Endothelial cell of umbilical vein (primary cell): ENCODE measurements around the gene ERBB2. TPM values are rescaled to one million over a fixed set of nuclear protein-coding genes. Genes with fewer than 3 reads are reported as not detected.

Experiments
- BruUV-seq: library from RNA; stranded (reverse); fragments of 400-500 nt; replicated peaks from 2 replicates; lab custom pipeline; 2021; lab: Mats Ljungman, UMichigan
- CTCF ChIA-PET: fragments of 300-600, 350-600 bp; sonication (Branson Sonifier 250); formaldehyde crosslinking; loops from one replicate; lab custom pipeline; 2021; ENCODE audit warnings: antibody characterized with exemption, inconsistent platforms; lab: Charles Lee
- POLR2A ChIA-PET: fragments of 300-600, 350-600 bp; sonication (Branson Sonifier 250); formaldehyde crosslinking; loops from one replicate; lab custom pipeline; 2021; ENCODE audit warnings: antibody characterized with exemption, inconsistent platforms; lab: Charles Lee
- DNase-seq: peaks from one replicate; pipeline ENCODE4 v3.0.0-alpha.2; 2011; ENCODE audit warnings: low read depth, low spot score
- FAIRE-seq: peaks from 2 replicates; lab custom pipeline; 2011; peaks lifted over from hg19 to GRCh38; lab: Jason Lieb, UNC
- H2AFZ ChIP-seq: 2 replicates; pipeline ENCODE4 v1.6.0; 2012; ENCODE audit warnings: low read depth, low read length, control low read depth, inconsistent platforms
- H3K27ac ChIP-seq: 2 replicates; pipeline ENCODE4 v1.5.1; 2011; ENCODE audit warnings: low read depth, mild to moderate bottlenecking, control low read depth, low read length, moderate library complexity; ENCODE audit not compliant: insufficient read depth
- H3K27me3 ChIP-seq, 2 experiments: 2 replicates each; pipeline versions ENCODE4 v1.6.0 to v1.6.1; 2011; ENCODE audit warnings: low read length in 2 of 2, mixed read lengths in 1 of 2; ENCODE audit not compliant: control insufficient read depth in 2 of 2, insufficient read depth in 2 of 2
- H3K36me3 ChIP-seq, 2 experiments: 2 replicates in 1 of 2; 3 replicates in 1 of 2; pipeline ENCODE4 v1.5.1; 2011; ENCODE audit warnings: low read length in 2 of 2, mild to moderate bottlenecking in 1 of 2, moderate library complexity in 1 of 2; ENCODE audit not compliant: control insufficient read depth in 2 of 2, insufficient read depth in 2 of 2; ENCODE audit errors: extremely low read depth in 1 of 2
- H3K4me1 ChIP-seq: 3 replicates; pipeline ENCODE4 v1.5.1; 2011; ENCODE audit warnings: mild to moderate bottlenecking, low read length; ENCODE audit not compliant: control insufficient read depth, insufficient read depth; ENCODE audit errors: extremely low read depth
- H3K4me2 ChIP-seq: 2 replicates; pipeline ENCODE4 v1.6.1; 2011; ENCODE audit warnings: low read length, control low read depth, mixed read lengths; ENCODE audit not compliant: insufficient read depth
- H3K4me3 ChIP-seq, 3 experiments: fragments of 200-600 bp in 1 of 3; sonication (generic), shearing (Covaris generic) in 1 of 3; replicated peaks in 1 of 3; 2 replicates each; pipeline ENCODE4 v1.5.1; 2011 to 2016; ENCODE audit warnings: control low read depth in 3 of 3, low read length in 3 of 3, mild to moderate bottlenecking in 2 of 3, inconsistent platforms in 1 of 3, low read depth in 1 of 3, moderate library complexity in 1 of 3; ENCODE audit not compliant: insufficient read depth in 1 of 3
- H3K79me2 ChIP-seq: 2 replicates; pipeline ENCODE4 v1.6.0; 2012; ENCODE audit warnings: low read length, inconsistent platforms; ENCODE audit not compliant: control insufficient read depth, insufficient read depth
- H3K9ac ChIP-seq: replicated peaks from 2 replicates; pipeline ENCODE3; 2011; ENCODE audit warnings: low read length, control low read depth; ENCODE audit not compliant: insufficient read depth; ENCODE audit errors: extremely low read depth
- H3K9me1 ChIP-seq: replicated peaks from 3 replicates; pipeline ENCODE4 v1.6.0; 2011; ENCODE audit warnings: mild to moderate bottlenecking, low read length; ENCODE audit not compliant: control insufficient read depth, insufficient read depth; ENCODE audit errors: extremely low read depth
- H3K9me3 ChIP-seq: replicated peaks from 2 replicates; pipeline ENCODE4 v1.5.1; 2012; ENCODE audit warnings: low read length, inconsistent platforms; ENCODE audit not compliant: control insufficient read depth, insufficient read depth
- H4K20me1 ChIP-seq: replicated peaks from 2 replicates; pipeline ENCODE3; 2011; ENCODE audit warnings: mild to moderate bottlenecking, low read length; ENCODE audit not compliant: control insufficient read depth, insufficient read depth; ENCODE audit errors: extremely low read depth
- CTCF ChIP-seq, 2 donors: IDR thresholded peaks; 1 replicate in 1 of 2; 2 replicates in 1 of 2; pipeline ENCODE4 v1.5.1; 2011; ENCODE audit warnings: low read length in 2 of 2, mild to moderate bottlenecking in 2 of 2, moderate library complexity in 2 of 2, control low read depth in 1 of 2, inconsistent platforms in 1 of 2, low read depth in 1 of 2; ENCODE audit not compliant: insufficient read depth in 1 of 2; ENCODE audit errors: extremely low read depth in 1 of 2
- EZH2 ChIP-seq: IDR thresholded peaks from 2 replicates; pipeline ENCODE4 v1.6.1; 2012; ENCODE audit warnings: borderline replicate concordance, low read depth, mild to moderate bottlenecking, moderate library complexity, low read length, inconsistent platforms; ENCODE audit not compliant: severe bottlenecking
- FOS ChIP-seq: IDR thresholded peaks from 2 replicates; pipeline ENCODE4 v1.6.1; 2011; ENCODE audit warnings: mild to moderate bottlenecking, low read length, moderate library complexity, borderline replicate concordance; ENCODE audit not compliant: insufficient read depth
- GATA2 ChIP-seq: IDR thresholded peaks from 2 replicates; pipeline ENCODE4 v1.7.0; 2011; ENCODE audit warnings: low read depth, mild to moderate bottlenecking, moderate library complexity, mixed read lengths, low read length; ENCODE audit not compliant: insufficient read length, insufficient read depth
- JUN ChIP-seq: IDR thresholded peaks from 2 replicates; pipeline ENCODE4 v1.6.1; 2011; ENCODE audit warnings: borderline replicate concordance, low read depth; ENCODE audit not compliant: insufficient read length, insufficient read depth
- MYC ChIP-seq: IDR thresholded peaks from one replicate; pipeline ENCODE4 v1.6.1; 2011; ENCODE audit warnings: mild to moderate bottlenecking, low read depth, low read length
- POLR2A ChIP-seq: IDR thresholded peaks from 2 replicates; pipeline ENCODE4 v1.6.1; 2012; ENCODE audit warnings: low read depth, mild to moderate bottlenecking, control low read depth, low read length
- POLR2AphosphoS5 ChIP-seq: IDR thresholded peaks from 2 replicates; pipeline ENCODE4 v1.6.1; 2012; ENCODE audit warnings: low read depth, mild to moderate bottlenecking, control low read depth, low read length, moderate library complexity; ENCODE audit not compliant: insufficient read depth
- dilution Hi-C: fragments of 300-500 bp; cut with MboI; formaldehyde crosslinking; loops from one replicate; pipeline ENCODE4 v1.15.0; 2019; ENCODE audit warnings: low sequenced_read_pairs; ENCODE audit not compliant: extremely low pct_ligation_motif_present
- intact Hi-C: fragments of 100-400 bp; cut with micrococcal nuclease; formaldehyde crosslinking; loops from one replicate; pipeline ENCODE4 v1.10.0; 2022
- polyA plus RNA-seq, 4 experiments: library from polyadenylated mRNA; depleted of rRNA in 3 of 4; stranded (reverse) in 3 of 4; unstranded in 1 of 4; fragments of >200 nt; gene quantifications; 2 replicates each; pipeline versions ENCODE4 v1.2.1 to v1.2.3, GENCODE V29; 2011 to 2012; ENCODE audit warnings: missing spikeins in 1 of 4
- total RNA-seq: library from RNA; stranded (reverse); gene quantifications from 2 replicates; pipeline ENCODE4 v1.2.3, GENCODE V29; 2021
- TF ChIP-seq, protein P1 (sequence below): IDR thresholded peaks from 2 replicates; pipeline ENCODE4 v1.6.1; 2011; ENCODE audit not compliant: insufficient read depth, insufficient read length

Gene ERBB2
- total and polyA plus RNA-seq, 2 donors (not counting 3 experiments of a cell fraction or from before 2014, with no cell fraction given): 20.6 to 32.9 TPM

DNA sequence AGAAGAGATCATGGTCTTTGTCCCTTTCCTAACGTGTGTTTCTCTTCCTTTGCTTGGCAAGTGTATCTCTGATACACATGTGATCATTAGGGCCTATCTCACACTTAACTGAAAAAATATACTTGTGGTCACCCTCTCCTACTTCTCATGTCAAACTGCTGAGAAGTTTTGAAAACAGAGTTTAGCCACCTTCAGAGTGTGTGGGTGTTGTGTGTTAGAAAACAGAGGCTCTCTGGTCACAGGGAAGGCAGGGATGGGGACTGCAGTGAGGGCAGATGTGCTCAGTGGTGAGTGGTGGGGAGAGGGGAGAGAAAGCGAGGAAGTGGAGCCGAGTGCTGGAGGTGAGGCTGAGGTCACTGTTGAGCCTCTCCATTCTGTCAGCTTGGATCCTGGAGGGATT is 67.3 kb downstream of the ERBB2 start:
- Histone ChIP-seq H3K4me2 (no peak overlapping the region), H3K9me3 (no peaks in the 10 kb centered on the region), H3K4me3 (no peak overlapping the region), H3K9ac (no peak overlapping the region), H3K79me2 (no peaks in the 10 kb centered on the region), H3K27ac (no peak overlapping the region), H3K36me3 (no peaks in the 10 kb centered on the region), H4K20me1 (no peaks in the 10 kb centered on the region), H2AFZ (no peak overlapping the region), H3K27me3 (peaks cover 39 to 41% of the 10 kb centered on the region in 2 experiments), H3K4me1 (no peaks in the 10 kb centered on the region), H3K9me1 (no peaks in the 10 kb centered on the region)
- TF ChIP-seq CTCF (IDR thresholded peaks at IDR 0.05; ENCODE audit: extremely low read depth in 1 of 2, insufficient read depth in 1 of 2, low read depth in 1 of 2, low read length in 2 of 2) (no peak), POLR2A (no peak)
- FAIRE-seq (no peak), DNase-seq (no peak)
- CTCF ChIA-PET: no interaction called here
- intact Hi-C loops (no loop called here), dilution Hi-C loops (no loop called here)
- POLR2A ChIA-PET: no interaction called here
- no TSS peak for BruUV-seq

- peaks cover 41 to 44% of the 10 kb centered on the region in 2 experiments for H3K27me3 ChIP-seq
- DNase-seq: no peak
- ChIA-PET POLR2A (no interaction called here), CTCF (no interaction called here)
- no peaks in the 10 kb centered on the region for H3K36me3 ChIP-seq
- H3K4me3 ChIP-seq: no peak overlapping the region
- no peaks in the 10 kb centered on the region for H3K9me1 ChIP-seq
- TF ChIP-seq CTCF (IDR thresholded peaks at IDR 0.05; ENCODE audit: extremely low read depth in 1 of 2, insufficient read depth in 1 of 2, low read depth in 1 of 2, low read length in 2 of 2) (no peak), MYC (no peak), EZH2 (no peak), POLR2AphosphoS5 (no peak), GATA2 (no peak), FOS (no peak), JUN (no peak), POLR2A (no peak)
- TF ChIP-seq, protein P1, sequence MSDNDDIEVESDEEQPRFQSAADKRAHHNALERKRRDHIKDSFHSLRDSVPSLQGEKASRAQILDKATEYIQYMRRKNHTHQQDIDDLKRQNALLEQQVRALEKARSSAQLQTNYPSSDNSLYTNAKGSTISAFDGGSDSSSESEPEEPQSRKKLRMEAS: no peak
- no peak for FAIRE-seq
- BruUV-seq: no TSS peak
- no peaks in the 10 kb centered on the region for H3K9me3 ChIP-seq
- H3K79me2 ChIP-seq: no peaks in the 10 kb centered on the region
- H4K20me1 ChIP-seq: no peaks in the 10 kb centered on the region
- H3K9ac ChIP-seq: no peak overlapping the region
- dilution Hi-C loops (no loop called here), intact Hi-C loops (no loop called here)
- H2AFZ ChIP-seq: no peak overlapping the region
- no peak overlapping the region for H3K4me2 ChIP-seq
- H3K27ac ChIP-seq: no peak overlapping the region
- no peaks in the 10 kb centered on the region for H3K4me1 ChIP-seq
These were observed 70.2 kb downstream of the ERBB2 start for GRCh38 chr17:39769974-39770587.
